Measurements from ENCODE around the gene DDX21.
"Not testable (repeated sequence)": the region's sequence is repeated elsewhere in the genome, so short reads cannot be mapped to it uniquely, and the experiment has no call there.

The DDX21 gene

DNA sequence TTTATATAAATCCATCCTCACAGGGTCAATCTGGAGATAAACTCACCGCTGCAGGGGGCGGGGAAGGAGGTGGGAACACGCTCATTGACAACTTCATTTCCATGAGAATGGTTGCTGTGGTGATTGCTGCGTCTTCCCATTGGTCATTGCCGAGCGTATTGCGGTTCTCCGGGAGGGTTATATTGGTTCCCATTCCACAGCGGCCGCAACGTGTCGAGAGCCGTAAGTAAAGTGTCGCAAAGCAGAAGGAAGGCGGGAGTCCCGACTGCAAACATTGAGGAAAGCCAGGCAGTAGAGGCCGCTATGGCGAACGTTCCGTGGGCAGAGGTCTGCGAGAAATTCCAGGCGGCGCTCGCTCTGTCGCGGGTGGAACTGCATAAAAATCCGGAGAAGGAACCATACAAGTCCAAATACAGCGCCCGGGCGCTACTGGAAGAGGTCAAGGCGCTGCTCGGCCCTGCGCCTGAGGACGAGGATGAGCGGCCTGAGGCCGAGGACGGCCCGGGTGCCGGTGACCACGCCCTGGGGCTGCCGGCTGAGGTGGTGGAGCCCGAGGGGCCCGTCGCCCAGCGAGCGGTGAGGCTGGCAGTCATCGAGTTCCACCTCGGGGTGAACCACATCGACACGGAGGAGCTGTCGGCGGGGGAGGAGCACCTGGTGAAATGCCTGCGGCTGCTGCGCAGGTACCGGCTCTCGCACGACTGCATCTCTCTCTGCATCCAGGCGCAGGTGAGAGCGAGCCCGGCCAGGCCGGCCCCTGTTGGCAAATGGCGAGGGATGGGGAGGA is 32.8 kb downstream of the DDX21 start, which contains the start of gene KIFBP:
Gene KIFBP (plus strand): TSS at position 274 of the 787 bp plus-strand sequence. CDS start 30 bp downstream, at position 304.
- peak; percentile 99 for DNase-seq

DNA sequence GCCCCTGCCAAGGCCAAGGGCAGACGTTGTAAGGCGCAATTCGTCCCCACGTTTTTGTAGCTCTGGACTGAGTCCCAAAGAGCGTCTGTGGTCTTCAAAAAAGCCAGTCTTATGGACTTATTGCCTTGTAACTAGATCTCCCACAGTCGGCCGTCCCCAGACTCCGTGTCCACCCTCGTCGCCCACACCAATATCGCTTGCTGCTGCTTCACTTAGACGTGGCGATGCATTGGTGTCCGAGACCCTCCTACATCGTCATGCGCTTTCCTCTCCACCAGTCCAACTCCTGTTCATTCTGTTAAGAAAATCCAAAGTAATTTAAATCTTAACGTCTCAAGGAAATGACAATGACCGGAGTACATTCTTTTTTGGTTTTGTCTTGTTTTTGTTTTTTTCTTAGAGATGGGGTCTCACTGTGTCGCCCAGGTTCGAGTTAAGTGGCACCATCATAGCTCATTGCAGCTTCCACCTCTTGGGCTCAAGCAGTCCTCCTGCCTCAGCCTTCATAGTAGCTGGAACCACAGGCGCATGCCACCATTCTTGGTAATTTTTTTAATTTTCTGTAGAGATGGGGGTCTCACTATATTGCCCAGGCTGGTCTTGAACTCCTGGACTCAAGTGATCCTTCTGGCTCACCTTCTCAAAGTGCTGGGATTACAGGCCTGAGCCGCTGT is 33.5 kb downstream of the DDX21 start:
- peak; percentile 58 for DNase-seq

DNA sequence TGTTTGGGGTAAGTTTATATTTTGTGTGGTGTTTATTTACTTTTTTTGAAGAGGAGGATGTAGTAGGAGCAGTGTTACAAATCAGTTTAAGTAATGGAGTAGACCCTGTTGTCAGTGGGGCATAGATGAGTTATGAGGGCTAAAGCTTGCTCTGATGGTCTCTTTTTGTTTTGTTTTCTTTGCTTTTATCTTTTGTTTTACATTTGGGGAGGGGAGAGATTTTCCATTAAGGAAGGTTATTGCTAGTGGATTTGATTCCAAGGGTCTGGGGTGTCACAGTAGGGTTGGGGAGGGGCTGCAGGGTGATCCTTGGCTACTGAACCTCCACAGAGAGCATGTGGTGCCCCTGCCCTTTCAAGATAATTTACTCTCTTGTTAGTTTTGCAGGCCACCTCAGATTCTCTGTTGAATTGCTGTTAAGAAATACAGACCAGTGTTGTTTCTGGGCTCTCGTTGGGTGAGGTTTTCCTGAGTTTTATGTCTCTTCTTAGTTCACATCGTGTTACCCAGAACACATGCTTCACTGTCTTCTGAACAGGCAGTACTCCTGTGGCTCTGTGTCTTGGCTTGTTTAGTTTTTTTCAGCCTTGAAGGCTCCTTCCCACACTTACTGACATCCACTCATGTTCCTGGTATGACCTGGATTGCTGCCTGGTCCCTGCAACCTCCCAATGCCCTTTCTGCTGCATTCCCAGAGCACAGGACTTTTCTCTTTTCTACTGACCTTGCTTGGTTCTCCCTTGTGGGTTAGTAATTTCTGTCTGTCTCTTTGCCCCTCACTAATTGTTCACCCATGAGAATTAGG is 36.9 kb downstream of the DDX21 start:
- no peak for DNase-seq

DNA sequence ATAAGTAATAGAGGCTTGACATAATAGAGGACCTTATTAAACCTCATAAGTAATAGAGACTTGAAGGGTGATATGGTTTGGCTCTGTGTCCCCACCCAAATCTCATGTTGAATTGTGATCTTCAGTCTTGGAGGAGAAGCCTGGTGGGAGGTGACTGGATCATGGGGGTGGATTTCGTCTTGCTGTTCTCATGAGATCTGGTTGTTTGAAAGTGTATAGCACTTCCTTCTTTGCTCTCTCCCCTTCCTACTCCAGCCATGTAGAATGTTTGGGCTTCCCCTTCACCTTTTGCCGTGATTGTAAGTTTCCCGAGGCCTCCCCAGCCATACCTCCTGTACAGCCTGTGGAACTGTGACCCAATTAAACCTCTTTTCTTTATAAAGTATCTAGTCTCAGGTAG is 41.2 kb downstream of the DDX21 start:
- DNase-seq: peak; percentile 18

DNA sequence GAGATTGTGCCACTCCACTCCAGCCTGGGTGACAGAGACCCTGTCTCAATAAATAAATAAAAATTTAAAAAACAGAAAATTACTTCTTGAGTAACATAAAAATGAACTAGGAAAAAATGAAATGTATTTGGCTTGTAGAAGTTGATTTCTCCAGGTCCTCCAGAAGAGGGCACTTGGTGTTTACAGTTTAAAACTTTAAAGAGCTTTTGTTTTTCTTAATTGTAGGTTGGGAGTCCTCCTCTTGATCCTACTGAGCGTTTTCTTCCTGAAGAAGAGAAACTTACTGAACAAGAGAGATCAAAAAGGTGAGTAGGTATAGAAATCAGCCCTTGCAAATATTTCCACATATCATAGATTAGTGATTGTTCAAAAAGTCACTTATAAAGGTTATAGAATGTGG is 48.9 kb downstream of the DDX21 start:
- peak; percentile 85 for DNase-seq

DNA sequence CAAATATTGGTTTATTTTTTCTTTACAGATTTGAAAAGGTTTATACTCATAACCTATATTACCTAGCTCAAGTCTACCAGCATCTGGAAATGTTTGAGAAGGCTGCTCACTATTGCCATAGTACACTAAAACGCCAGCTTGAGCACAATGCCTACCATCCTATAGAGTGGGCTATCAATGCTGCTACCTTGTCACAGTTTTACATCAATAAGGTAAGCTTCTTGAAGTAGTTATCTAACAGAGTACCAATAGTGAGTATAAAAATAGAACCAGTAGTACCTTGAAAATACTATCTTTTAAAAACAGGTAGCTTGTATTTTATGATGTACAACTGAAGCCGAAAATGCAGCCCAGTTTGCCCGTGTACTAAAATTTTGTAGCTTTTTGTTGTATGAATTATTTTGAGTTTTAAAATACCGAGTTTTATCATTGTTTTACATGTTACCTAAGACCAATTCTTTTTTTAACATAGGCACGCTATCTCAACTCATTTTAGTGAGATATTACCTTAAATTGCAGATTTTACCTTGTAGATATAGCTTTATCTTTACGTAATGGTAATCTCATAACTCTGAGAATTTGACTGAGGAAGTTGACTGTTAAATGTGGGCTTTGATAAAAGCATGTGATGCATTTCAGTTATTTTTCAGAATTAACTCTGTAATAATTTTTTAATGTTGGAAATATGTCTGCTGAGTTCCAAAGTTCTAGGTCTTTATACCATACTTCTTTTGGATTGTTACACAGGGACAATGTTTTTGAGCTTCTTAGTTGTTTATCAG is 49.9 kb downstream of the DDX21 start:
- no peak for DNase-seq

DNA sequence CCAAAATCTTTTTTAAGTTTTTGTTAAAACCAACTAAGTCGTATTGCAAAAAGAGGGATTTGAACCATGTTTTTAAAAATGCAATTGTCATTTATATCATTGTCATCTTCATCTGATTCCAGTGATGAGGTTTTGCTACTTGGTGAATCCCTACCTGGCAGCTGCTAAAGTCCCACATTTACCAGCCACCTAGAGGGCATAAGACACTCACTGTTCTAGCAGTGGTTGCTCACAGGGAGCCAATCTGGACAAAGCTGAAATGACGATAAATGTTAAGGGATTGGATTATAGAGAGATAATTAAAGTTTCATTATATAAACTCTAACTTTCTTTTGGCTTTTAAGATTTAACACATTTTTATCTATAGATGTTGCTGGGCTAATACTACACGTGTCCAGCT is 51.3 kb downstream of the DDX21 start:
- DNase-seq: no peak

DNA sequence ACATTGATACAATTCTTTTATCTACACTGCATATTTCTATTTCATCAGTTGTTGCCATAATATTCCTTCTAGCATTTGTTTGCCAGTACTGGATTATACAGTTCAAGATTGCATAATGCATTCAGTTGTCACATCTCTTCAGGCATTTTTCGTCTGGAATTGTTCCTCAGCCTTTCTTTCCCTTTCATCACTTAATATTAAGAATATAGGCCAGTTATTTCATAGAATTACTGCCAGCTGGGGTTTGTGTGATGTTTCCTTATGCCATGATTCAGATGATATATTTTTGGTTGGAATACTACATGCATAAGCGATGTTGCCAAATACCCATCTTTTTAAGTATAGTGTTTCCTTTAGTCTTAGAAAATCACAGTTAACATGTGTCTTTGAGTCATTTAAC is 53.4 kb downstream of the DDX21 start:
- no peak for DNase-seq

DNA sequence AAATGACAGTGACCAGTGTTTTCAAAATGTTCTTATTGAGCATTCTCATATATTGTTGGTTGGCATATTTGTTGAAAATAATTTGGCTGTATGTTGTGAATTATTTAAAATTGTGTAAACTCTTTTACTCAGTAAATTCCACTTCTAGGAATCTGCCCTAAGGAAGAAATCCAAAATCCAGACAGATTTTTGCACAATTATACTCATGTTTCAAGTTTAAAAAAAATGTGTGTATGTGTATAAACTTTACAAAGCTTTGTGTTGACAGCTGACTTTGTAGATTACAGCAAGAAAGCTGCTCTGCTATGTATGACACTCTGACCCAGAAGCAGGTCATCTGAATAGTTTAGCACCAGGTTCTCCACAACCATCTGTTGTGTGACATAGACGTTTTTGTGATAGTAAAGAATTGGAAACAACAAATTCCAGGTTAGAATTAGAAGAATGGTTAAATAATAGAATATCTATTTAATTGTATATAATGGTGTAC is 54.2 kb downstream of the DDX21 start:
- no peak for DNase-seq

DNA sequence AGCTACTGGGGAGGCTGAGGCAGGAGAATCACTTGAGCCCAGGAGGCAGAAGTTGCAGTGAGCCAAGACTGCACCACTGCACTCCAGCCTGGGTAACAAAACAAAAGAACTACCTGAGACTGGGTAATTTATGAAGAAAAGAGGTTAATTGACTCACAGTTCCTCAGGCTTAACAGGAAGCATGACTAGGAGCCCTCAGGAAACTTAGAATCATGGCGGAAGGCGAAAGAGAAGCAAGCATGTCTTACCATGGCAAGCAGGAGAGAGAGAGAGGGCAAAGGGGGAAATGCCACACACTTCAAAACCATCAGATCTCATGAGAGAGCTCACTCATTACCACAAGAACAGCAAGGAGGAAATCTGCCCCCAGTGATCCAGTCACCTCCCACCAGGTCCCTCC is 56.8 kb downstream of the DDX21 start:
- DNase-seq: not testable (repeated sequence)

DNA sequence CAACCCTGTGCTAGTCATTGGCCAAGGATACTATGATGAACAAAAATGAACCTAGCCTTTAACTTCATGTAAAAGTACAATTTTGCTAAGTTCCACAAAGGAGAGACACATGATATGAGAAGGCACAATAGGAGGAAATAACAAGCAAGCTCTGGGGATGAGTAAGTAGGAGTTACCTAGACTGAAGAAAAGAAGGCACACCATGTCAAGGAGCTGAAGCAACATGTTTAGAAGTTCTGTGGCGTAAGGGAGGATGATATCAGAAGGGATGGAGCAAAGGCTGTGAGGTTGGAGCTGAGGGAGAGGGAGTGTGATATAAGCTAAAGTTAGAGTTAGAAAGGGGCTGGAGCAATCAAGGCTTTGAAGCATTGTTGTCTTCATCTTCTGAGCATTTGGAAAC is 58.2 kb downstream of the DDX21 start:
- no peak for DNase-seq

DNA sequence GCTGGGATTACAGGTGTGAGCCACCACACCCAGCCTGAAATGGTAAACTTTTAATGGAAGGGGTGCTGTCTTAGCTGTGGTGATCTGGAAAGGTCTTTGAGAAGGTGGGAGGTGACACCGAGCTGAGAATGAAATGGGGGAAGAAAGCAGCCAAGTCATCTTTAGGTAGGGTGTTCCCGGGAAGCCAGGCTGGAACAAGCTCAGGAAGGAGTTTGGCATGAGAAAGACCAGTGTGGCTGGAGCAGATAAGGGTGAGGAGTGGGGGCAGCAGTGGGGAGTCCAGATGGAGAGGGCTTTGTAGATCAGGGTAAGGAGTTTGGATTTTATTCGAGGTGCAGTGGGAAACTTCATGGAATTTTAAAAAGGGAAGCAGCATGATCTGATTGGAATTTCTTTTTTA is 62.6 kb downstream of the DDX21 start:
- DNase-seq: no peak

DNA sequence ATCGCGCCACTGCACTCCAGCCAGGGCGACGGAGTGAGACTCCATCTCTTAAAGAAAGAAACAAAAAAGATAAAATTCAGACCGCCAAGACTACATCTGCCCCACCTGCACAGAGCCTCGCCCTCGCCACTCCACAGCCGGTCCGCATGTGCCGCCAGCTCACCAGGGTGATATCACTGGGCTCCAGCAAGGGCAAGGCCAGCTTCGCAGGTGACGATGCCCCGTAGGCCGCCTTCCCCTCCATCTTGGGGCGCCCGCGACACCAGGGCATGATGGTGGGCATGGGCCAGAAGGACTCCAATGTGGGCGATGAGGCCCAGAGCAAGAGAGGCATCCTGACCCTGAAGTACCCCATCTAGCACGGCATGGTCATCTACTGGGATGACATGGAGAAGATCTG is 66.6 kb downstream of the DDX21 start:
- no peak for DNase-seq

DNA sequence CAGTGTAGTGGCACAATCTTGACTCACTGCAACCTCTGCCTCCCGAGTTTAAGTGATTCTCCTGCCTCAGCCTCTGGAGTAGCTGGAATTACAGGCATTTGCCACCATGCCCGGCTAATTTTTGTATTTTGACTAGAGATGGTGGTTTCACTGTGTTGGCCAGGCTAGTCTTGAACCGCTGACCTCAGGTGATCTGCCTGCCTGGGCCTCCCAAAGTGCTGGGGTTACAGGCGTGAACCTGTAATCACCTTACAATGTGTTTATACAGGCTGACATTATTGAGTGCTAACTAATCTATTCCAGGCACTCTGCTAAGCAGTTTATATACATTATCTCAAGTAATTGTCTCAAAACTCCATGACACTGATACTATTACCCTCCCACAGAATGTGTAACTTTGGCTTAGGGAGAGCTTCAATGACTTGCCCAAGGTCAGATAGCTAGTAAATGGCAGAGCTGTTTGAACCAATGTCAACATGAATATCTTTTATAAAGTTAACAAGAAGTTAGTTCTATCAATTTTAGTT is 69.5 kb downstream of the DDX21 start:
- DNase-seq: no peak

DNA sequence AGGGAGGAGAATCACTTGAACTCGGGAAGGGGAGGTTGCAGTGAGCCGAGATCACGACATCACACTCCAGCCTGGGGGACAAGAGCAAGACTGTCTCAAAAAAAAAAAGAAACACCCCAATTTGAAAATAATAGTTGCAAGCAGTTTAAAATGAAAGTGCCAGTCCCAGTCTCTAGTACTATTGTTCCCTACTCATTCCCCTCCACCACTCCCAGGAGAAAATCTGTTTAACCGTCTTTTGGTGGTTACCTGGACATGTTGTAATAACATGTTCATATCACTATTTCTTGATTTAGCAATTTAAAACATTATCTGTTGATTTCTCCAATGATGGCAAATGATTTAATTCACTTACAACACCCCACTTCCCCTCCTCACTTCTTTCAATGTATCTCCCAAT is 77.3 kb downstream of the DDX21 start:
- peak; percentile 17 for DNase-seq

All from OCI-M1 (cell line).